WTC11 (cell line): ENCODE data around the gene MTERF4. TPM values are rescaled to one million over a fixed set of nuclear protein-coding genes. Genes with fewer than 3 reads are reported as not detected.

Experiments
- ATF1 ChIP-seq: sonication (generic); formaldehyde crosslinking; IDR thresholded peaks from 2 replicates; pipeline ENCODE4 v1.8.1; 2023; ENCODE audit warnings: mild to moderate bottlenecking, moderate library complexity, missing genetic modification reagents
- CREB1 ChIP-seq: sonication (generic); formaldehyde crosslinking; IDR thresholded peaks from 2 replicates; pipeline ENCODE4 v1.8.0; 2023; ENCODE audit warnings: mild to moderate bottlenecking, missing genetic modification reagents
- CREM ChIP-seq: sonication (generic); formaldehyde crosslinking; IDR thresholded peaks from 2 replicates; pipeline ENCODE4 v1.8.1; 2022; ENCODE audit warnings: mild to moderate bottlenecking, missing genetic modification reagents, moderate library complexity
- ELF4 ChIP-seq: sonication (generic); formaldehyde crosslinking; IDR thresholded peaks from 2 replicates; pipeline ENCODE4 v1.8.1; 2022; ENCODE audit warnings: low read depth, mild to moderate bottlenecking, moderate library complexity, missing genetic modification reagents
- EMX1 ChIP-seq: fragments of 250-450 bp; sonication (Bioruptor Pico); IDR thresholded peaks from 2 replicates; pipeline ENCODE4 v1.8.0; 2021; ENCODE audit warnings: mild to moderate bottlenecking
- GABPB1 ChIP-seq: sonication (generic); formaldehyde crosslinking; IDR thresholded peaks from 2 replicates; pipeline ENCODE4 v1.8.1; 2023; ENCODE audit warnings: mild to moderate bottlenecking, missing genetic modification reagents
- GRHL2 ChIP-seq: fragments of 250-450 bp; sonication (Bioruptor Pico); IDR thresholded peaks from 2 replicates; pipeline ENCODE4 v1.8.0; 2022; ENCODE audit warnings: mild to moderate bottlenecking, moderate library complexity; ENCODE audit not compliant: insufficient replicate concordance, severe bottlenecking
- HMGA2 ChIP-seq: fragments of 250-450 bp; sonication (Bioruptor Pico); IDR thresholded peaks from 2 replicates; pipeline ENCODE4 v1.4.0; 2021; ENCODE audit warnings: mild to moderate bottlenecking, moderate library complexity
- JAZF1 ChIP-seq: fragments of 250-450 bp; sonication (Bioruptor Pico); IDR thresholded peaks from 2 replicates; pipeline ENCODE4 v1.9.0; 2021; ENCODE audit warnings: moderate library complexity, mild to moderate bottlenecking, inconsistent platforms
- MXD4 ChIP-seq: fragments of 250-450 bp; sonication (Bioruptor Pico); IDR thresholded peaks from 2 replicates; pipeline ENCODE4 v1.8.0; 2021; ENCODE audit warnings: mild to moderate bottlenecking, moderate library complexity, borderline replicate concordance
- MYBL2 ChIP-seq: sonication (generic); formaldehyde crosslinking; IDR thresholded peaks from 2 replicates; pipeline ENCODE4 v1.8.1; 2023; ENCODE audit warnings: mild to moderate bottlenecking, moderate library complexity, missing genetic modification reagents
- NR2C2 ChIP-seq: sonication (generic); formaldehyde crosslinking; IDR thresholded peaks from 2 replicates; pipeline ENCODE4 v1.8.0; 2022; ENCODE audit warnings: mild to moderate bottlenecking, missing genetic modification reagents
- PRRX2 ChIP-seq: fragments of 250-450 bp; sonication (Bioruptor Pico); IDR thresholded peaks from 2 replicates; pipeline ENCODE4 v1.8.0; 2021; ENCODE audit warnings: mild to moderate bottlenecking
- SMAD3 ChIP-seq: sonication (generic); formaldehyde crosslinking; IDR thresholded peaks from 2 replicates; pipeline ENCODE4 v1.8.0; 2022; ENCODE audit warnings: missing genetic modification reagents, mild to moderate bottlenecking, borderline replicate concordance
- TEAD4 ChIP-seq: sonication (generic); formaldehyde crosslinking; IDR thresholded peaks from 2 replicates; pipeline ENCODE4 v1.8.0; 2022; ENCODE audit warnings: mild to moderate bottlenecking, missing genetic modification reagents
- ZBTB21 ChIP-seq: sonication (generic); formaldehyde crosslinking; IDR thresholded peaks from 2 replicates; pipeline ENCODE4 v1.8.1; 2023; ENCODE audit warnings: mild to moderate bottlenecking, missing genetic modification reagents, borderline replicate concordance
- ZNF219 ChIP-seq: sonication (generic); formaldehyde crosslinking; IDR thresholded peaks from 2 replicates; pipeline ENCODE4 v1.8.0; 2023; ENCODE audit warnings: missing genetic modification reagents, mild to moderate bottlenecking, borderline replicate concordance
- ZNF317 ChIP-seq: sonication (generic); formaldehyde crosslinking; IDR thresholded peaks from 2 replicates; pipeline ENCODE4 v1.8.1; 2023; ENCODE audit warnings: low read depth, mild to moderate bottlenecking, moderate library complexity, missing genetic modification reagents, borderline replicate concordance
- total RNA-seq: library from RNA; stranded (reverse); gene quantifications from 3 replicates; pipeline ENCODE4 v1.2.3, GENCODE V29; 2021
- TF ChIP-seq, protein P1 (sequence below): sonication (generic); formaldehyde crosslinking; IDR thresholded peaks from 2 replicates; pipeline ENCODE4 v1.8.0; 2023; ENCODE audit warnings: missing genetic modification reagents
- TF ChIP-seq, protein P2 (sequence below): fragments of 250-450 bp; sonication (Bioruptor Pico); IDR thresholded peaks from 2 replicates; pipeline ENCODE4 v1.9.0; 2021; ENCODE audit warnings: mild to moderate bottlenecking
- TF ChIP-seq, protein P3 (sequence below): sonication (generic); formaldehyde crosslinking; IDR thresholded peaks from 2 replicates; pipeline ENCODE4 v1.8.1; 2022; ENCODE audit warnings: low read depth, missing genetic modification reagents, borderline replicate concordance
- TF ChIP-seq, protein P4 (sequence below): sonication (generic); formaldehyde crosslinking; IDR thresholded peaks from 2 replicates; pipeline ENCODE4 v1.8.0; 2022; ENCODE audit warnings: mild to moderate bottlenecking, missing genetic modification reagents
- TF ChIP-seq, protein P5 (sequence below): sonication (generic); formaldehyde crosslinking; IDR thresholded peaks from 2 replicates; pipeline ENCODE4 v1.8.1; 2023; ENCODE audit warnings: mild to moderate bottlenecking, missing genetic modification reagents
- TF ChIP-seq, protein P6 (sequence below): fragments of 200-600 bp; IDR thresholded peaks from 2 replicates; pipeline ENCODE4 v1.8.0; 2022; ENCODE audit warnings: antibody characterized with exemption
- TF ChIP-seq, protein P7 (sequence below): sonication (generic); formaldehyde crosslinking; IDR thresholded peaks from 2 replicates; pipeline ENCODE4 v1.8.0; 2022; ENCODE audit warnings: mild to moderate bottlenecking, missing genetic modification reagents
- TF ChIP-seq, protein P8 (sequence below): sonication (generic); formaldehyde crosslinking; IDR thresholded peaks from 2 replicates; pipeline ENCODE4 v1.8.1; 2023; ENCODE audit warnings: mild to moderate bottlenecking, missing genetic modification reagents

Gene MTERF4
- total RNA-seq, 1 experiment from 2014 or later: 23.3 TPM

DNA sequence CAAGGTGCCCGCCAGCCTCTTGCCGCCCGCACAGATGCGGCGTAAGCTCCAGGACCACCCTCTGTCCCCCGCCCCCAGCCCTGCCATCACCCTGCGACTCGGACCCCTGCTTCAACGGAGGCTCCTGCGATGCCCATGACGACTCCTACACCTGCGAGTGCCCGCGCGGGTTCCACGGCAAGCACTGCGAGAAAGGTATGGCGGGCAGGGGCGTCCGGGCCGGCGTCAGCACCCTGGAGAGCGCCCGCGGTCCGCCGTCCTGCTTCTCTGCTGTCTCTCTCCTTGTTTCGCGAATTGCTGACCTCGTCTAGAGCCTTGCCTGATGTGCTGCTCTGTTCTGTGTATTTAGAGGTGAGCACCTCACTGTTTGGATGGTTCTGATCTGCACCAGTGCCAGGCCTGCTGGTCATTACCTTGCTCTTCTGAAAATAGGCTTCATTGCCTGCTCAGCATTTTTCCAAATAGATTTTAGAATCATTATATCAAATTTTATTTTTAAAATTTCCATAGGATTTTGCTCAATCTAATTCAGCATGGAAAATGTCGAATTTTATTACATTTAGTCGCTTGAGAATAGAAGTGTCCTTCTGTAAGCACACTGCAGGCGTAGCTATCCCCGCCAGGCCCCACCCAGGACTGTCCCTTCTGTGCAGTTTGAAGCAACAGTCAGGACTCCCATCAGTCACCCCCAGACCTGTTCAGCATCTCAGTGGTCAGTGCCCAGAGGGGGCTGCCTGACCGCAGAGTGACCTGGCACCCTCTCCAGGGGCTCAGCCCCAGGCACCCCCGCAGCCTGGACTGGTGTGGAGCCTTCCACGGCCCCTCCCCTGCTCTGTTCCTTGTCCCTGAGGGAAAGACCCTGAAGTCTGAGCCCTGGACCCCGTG is 52.1 kb downstream of the MTERF4 start (continued):
- TF ChIP-seq ATF1 (CRISPR knock-in tag) (no peak), CREB1 (CRISPR knock-in tag) (peak; percentile 90), CREM (CRISPR knock-in tag) (peak; percentile 63; the same call in 1 of the 2 replicates), EMX1 (CRISPR knock-in tag) (no peak), PRRX2 (no peak), JAZF1 (no peak), TEAD4 (CRISPR knock-in tag) (peak; percentile 82), GABPB1 (CRISPR knock-in tag) (no peak), ZNF317 (0 out of 2 replicates have a peak, but pooled peaks have one; percentile 27), MXD4 (CRISPR knock-in tag) (no peak), GRHL2 (CRISPR knock-in tag) (no peak), SMAD3 (CRISPR knock-in tag) (peak; percentile 87; the same call in 1 of the 2 replicates), MYBL2 (CRISPR knock-in tag) (0 out of 2 replicates have a peak, but pooled peaks have one; percentile 72), ZBTB21 (CRISPR knock-in tag) (peak; percentile 84; the same call in 1 of the 2 replicates), ELF4 (0 out of 2 replicates have a peak, but pooled peaks have one; percentile 47), ZNF219 (peak; percentile 93; the same call in 1 of the 2 replicates), NR2C2 (CRISPR knock-in tag) (peak; percentile 70), HMGA2 (no peak)
- TF ChIP-seq, protein P1, sequence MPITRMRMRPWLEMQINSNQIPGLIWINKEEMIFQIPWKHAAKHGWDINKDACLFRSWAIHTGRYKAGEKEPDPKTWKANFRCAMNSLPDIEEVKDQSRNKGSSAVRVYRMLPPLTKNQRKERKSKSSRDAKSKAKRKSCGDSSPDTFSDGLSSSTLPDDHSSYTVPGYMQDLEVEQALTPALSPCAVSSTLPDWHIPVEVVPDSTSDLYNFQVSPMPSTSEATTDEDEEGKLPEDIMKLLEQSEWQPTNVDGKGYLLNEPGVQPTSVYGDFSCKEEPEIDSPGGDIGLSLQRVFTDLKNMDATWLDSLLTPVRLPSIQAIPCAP: peak; percentile 71; the same call in 1 of the 2 replicates
- TF ChIP-seq, protein P2, sequence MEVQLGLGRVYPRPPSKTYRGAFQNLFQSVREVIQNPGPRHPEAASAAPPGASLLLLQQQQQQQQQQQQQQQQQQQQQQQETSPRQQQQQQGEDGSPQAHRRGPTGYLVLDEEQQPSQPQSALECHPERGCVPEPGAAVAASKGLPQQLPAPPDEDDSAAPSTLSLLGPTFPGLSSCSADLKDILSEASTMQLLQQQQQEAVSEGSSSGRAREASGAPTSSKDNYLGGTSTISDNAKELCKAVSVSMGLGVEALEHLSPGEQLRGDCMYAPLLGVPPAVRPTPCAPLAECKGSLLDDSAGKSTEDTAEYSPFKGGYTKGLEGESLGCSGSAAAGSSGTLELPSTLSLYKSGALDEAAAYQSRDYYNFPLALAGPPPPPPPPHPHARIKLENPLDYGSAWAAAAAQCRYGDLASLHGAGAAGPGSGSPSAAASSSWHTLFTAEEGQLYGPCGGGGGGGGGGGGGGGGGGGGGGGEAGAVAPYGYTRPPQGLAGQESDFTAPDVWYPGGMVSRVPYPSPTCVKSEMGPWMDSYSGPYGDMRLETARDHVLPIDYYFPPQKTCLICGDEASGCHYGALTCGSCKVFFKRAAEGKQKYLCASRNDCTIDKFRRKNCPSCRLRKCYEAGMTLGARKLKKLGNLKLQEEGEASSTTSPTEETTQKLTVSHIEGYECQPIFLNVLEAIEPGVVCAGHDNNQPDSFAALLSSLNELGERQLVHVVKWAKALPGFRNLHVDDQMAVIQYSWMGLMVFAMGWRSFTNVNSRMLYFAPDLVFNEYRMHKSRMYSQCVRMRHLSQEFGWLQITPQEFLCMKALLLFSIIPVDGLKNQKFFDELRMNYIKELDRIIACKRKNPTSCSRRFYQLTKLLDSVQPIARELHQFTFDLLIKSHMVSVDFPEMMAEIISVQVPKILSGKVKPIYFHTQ (CRISPR knock-in tag): no peak
- TF ChIP-seq, protein P3, sequence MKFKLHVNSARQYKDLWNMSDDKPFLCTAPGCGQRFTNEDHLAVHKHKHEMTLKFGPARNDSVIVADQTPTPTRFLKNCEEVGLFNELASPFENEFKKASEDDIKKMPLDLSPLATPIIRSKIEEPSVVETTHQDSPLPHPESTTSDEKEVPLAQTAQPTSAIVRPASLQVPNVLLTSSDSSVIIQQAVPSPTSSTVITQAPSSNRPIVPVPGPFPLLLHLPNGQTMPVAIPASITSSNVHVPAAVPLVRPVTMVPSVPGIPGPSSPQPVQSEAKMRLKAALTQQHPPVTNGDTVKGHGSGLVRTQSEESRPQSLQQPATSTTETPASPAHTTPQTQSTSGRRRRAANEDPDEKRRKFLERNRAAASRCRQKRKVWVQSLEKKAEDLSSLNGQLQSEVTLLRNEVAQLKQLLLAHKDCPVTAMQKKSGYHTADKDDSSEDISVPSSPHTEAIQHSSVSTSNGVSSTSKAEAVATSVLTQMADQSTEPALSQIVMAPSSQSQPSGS: 0 out of 2 replicates have a peak, but pooled peaks have one; percentile 63
- TF ChIP-seq, protein P4, sequence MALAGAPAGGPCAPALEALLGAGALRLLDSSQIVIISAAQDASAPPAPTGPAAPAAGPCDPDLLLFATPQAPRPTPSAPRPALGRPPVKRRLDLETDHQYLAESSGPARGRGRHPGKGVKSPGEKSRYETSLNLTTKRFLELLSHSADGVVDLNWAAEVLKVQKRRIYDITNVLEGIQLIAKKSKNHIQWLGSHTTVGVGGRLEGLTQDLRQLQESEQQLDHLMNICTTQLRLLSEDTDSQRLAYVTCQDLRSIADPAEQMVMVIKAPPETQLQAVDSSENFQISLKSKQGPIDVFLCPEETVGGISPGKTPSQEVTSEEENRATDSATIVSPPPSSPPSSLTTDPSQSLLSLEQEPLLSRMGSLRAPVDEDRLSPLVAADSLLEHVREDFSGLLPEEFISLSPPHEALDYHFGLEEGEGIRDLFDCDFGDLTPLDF (CRISPR knock-in tag): peak; percentile 77; the same call in 1 of the 2 replicates
- TF ChIP-seq, protein P5, sequence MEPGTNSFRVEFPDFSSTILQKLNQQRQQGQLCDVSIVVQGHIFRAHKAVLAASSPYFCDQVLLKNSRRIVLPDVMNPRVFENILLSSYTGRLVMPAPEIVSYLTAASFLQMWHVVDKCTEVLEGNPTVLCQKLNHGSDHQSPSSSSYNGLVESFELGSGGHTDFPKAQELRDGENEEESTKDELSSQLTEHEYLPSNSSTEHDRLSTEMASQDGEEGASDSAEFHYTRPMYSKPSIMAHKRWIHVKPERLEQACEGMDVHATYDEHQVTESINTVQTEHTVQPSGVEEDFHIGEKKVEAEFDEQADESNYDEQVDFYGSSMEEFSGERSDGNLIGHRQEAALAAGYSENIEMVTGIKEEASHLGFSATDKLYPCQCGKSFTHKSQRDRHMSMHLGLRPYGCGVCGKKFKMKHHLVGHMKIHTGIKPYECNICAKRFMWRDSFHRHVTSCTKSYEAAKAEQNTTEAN (CRISPR knock-in tag): peak; percentile 92
- TF ChIP-seq, protein P6, sequence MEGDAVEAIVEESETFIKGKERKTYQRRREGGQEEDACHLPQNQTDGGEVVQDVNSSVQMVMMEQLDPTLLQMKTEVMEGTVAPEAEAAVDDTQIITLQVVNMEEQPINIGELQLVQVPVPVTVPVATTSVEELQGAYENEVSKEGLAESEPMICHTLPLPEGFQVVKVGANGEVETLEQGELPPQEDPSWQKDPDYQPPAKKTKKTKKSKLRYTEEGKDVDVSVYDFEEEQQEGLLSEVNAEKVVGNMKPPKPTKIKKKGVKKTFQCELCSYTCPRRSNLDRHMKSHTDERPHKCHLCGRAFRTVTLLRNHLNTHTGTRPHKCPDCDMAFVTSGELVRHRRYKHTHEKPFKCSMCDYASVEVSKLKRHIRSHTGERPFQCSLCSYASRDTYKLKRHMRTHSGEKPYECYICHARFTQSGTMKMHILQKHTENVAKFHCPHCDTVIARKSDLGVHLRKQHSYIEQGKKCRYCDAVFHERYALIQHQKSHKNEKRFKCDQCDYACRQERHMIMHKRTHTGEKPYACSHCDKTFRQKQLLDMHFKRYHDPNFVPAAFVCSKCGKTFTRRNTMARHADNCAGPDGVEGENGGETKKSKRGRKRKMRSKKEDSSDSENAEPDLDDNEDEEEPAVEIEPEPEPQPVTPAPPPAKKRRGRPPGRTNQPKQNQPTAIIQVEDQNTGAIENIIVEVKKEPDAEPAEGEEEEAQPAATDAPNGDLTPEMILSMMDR: no peak
- TF ChIP-seq, protein P7, sequence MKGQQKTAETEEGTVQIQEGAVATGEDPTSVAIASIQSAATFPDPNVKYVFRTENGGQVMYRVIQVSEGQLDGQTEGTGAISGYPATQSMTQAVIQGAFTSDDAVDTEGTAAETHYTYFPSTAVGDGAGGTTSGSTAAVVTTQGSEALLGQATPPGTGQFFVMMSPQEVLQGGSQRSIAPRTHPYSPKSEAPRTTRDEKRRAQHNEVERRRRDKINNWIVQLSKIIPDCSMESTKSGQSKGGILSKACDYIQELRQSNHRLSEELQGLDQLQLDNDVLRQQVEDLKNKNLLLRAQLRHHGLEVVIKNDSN (CRISPR knock-in tag): peak; percentile 73; the same call in 1 of the 2 replicates
- TF ChIP-seq, protein P8, sequence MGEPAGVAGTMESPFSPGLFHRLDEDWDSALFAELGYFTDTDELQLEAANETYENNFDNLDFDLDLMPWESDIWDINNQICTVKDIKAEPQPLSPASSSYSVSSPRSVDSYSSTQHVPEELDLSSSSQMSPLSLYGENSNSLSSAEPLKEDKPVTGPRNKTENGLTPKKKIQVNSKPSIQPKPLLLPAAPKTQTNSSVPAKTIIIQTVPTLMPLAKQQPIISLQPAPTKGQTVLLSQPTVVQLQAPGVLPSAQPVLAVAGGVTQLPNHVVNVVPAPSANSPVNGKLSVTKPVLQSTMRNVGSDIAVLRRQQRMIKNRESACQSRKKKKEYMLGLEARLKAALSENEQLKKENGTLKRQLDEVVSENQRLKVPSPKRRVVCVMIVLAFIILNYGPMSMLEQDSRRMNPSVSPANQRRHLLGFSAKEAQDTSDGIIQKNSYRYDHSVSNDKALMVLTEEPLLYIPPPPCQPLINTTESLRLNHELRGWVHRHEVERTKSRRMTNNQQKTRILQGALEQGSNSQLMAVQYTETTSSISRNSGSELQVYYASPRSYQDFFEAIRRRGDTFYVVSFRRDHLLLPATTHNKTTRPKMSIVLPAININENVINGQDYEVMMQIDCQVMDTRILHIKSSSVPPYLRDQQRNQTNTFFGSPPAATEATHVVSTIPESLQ (CRISPR knock-in tag): no peak
